NAMALWA (cell line): ENCODE results near the gene ANAPC10.
"Not testable (repeated sequence)": the region's sequence is repeated elsewhere in the genome, so short reads cannot be mapped to it uniquely, and the experiment has no call there.

Source experiments
- DNase-seq: peaks from one replicate; pipeline ENCODE4 v3.0.0-alpha.2; 2015; ENCODE audit warnings: low spot score

Gene ANAPC10

GRCh38 chr4:145003675-145004074, 94.3 kb downstream of the ANAPC10 start:
- DNase-seq: no peak

- no peak for DNase-seq
These were observed 96.4 kb downstream of the ANAPC10 start for GRCh38 chr4:145001635-145002034.

GRCh38 chr4:145000656-145001055, 97.3 kb downstream of the ANAPC10 start:
- DNase-seq: not testable (repeated sequence)

- no peak for DNase-seq
These were observed 108.7 kb downstream of the ANAPC10 start for GRCh38 chr4:144989306-144989705.

- DNase-seq: no peak
These were observed 112.5 kb downstream of the ANAPC10 start for GRCh38 chr4:144985531-144985930.

- no peak for DNase-seq
These were observed 113.0 kb downstream of the ANAPC10 start for GRCh38 chr4:144985014-144985413.

GRCh38 chr4:144984241-144984640, 113.8 kb downstream of the ANAPC10 start:
- no peak for DNase-seq

- DNase-seq: no peak
These were observed 122.3 kb downstream of the ANAPC10 start for GRCh38 chr4:144975718-144976117.

GRCh38 chr4:144970597-144970996, 127.4 kb downstream of the ANAPC10 start:
- no peak for DNase-seq

- no peak for DNase-seq
These were observed 128.2 kb downstream of the ANAPC10 start for GRCh38 chr4:144969821-144970220.

- no peak for DNase-seq
These were observed 129.4 kb downstream of the ANAPC10 start for GRCh38 chr4:144968606-144969005.

- DNase-seq: no peak
These were observed 130.8 kb downstream of the ANAPC10 start for GRCh38 chr4:144967161-144967560.

- DNase-seq: no peak
These were observed 135.7 kb downstream of the ANAPC10 start for GRCh38 chr4:144962300-144962699.

- DNase-seq: no peak
These were observed 142.9 kb downstream of the ANAPC10 start for GRCh38 chr4:144955104-144955503.

- DNase-seq: no peak
These were observed 143.8 kb downstream of the ANAPC10 start for GRCh38 chr4:144954230-144954629.

- no peak for DNase-seq
These were observed 149.6 kb downstream of the ANAPC10 start for GRCh38 chr4:144948421-144948820.

GRCh38 chr4:144948009-144948408, 150.0 kb downstream of the ANAPC10 start:
- no peak for DNase-seq
